HG02943 (cell line): ENCODE measurements around the gene AKR1C4.
"Not testable (repeated sequence)": the region's sequence is repeated elsewhere in the genome, so short reads cannot be mapped to it uniquely, and the experiment has no call there.

Source experiments
- ATAC-seq: cut with Tn5 transposase; IDR thresholded peaks from one replicate; pipeline ENCODE4 v1.9.1; 2021; ENCODE audit warnings: mild to moderate bottlenecking, low read depth, moderate library complexity; ENCODE audit not compliant: unreplicated experiment

Gene AKR1C4

DNA sequence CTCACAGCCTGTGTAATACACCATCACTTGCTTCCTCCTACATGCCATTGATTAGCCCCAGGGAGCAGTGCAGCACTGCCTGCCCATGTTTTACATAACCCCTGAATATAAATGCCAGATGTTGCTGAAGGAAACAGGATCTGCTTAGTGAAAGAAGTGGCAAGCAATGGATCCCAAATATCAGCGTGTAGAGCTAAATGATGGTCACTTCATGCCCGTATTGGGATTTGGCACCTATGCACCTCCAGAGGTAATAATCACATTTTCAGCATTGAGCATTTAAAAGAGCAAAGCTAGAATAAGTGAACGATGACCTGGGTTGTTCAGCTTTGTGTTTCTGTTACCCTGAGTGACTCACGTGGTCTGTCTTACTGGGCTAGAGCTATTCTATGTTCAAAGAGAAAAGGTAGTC is at the start of gene AKR1C4:
TSS of gene AKR1C4 (plus strand) at position 136 of the 412 bp plus-strand sequence. CDS start at position 167, 31 bp downstream.
- no peak for ATAC-seq

DNA sequence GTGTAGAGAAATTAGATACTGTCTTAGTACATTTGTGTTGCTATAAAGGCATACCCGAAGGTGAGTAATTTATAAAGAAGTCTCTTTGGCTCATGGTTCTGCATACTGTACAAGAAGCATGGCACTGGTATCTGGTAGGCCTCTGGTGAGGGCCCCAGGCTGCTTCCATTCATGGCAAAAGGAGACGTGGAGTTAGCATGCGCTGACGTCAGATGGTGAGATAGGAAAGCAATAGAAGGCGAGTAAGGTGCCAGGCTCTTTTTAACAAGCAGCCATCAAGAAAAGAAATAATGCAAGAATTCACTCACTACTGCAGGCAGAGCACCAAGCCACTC is 49.8 kb upstream of the AKR1C4 start:
- ATAC-seq: no peak

DNA sequence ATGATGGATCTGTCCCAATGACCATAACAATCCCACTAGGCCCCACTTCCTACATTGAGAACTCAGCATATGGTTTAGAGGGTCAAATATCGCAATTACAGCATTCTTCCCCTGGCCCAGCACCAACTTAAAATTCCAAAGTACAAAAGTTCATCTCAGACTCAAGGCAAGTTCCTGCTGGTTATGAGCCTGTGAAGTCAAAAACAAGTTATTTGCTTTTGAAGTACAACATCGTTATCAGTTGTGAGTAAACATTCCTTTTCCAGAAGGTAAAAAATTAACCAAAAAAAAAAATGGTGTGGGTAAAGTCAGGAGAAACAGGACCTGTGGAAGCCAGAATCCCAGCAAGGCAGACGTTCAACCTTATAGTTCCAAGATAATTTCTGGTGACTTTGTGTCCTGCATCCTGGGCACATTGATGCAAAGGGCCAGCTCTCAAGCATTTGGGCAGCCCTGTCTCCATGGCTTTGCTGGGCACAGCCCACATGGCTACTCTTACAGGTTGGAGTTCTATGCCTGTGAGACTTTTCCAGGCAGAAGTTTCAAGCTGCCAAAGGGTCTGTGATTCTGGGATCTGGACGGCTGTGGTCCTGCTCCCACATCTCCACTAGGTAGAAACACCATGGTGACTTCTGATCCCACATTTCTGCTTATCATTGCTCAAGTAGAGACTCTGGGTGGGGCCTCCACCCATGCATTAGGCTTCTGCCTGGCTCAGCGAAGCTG is 49.2 kb upstream of the AKR1C4 start:
- no peak for ATAC-seq

DNA sequence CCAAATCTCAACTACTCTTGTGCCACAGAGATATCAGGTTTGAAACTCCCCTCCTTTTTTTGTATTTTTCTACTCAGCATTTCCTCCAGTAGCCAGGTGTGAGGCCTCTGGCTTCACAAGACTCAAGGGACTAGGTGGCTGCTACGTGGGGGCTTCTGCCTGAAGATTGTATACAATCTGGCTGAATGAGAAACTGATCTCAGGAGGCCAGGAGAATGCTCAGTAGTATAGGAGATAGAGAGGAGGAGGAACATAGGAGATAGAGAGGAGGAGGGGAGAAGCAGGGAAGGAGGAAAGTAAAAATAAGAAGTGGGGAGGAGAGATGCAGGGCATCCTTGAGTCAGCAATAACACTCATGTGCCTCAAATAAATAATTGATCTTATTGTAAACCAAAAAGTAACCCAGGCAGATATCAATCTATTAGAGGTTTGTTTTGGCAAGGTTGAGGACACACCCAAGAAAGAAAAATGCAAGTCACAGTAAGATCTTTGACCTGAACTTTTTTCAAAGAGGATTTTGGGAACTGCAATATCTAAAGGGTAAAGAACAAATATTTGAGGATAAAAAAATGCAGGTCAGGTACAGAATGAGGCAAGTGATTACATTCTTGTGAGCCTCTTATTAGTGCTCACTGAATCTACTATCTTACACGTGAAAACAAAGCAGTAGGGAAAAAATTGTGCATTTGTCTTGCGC is 48.5 kb upstream of the AKR1C4 start:
- no peak for ATAC-seq

DNA sequence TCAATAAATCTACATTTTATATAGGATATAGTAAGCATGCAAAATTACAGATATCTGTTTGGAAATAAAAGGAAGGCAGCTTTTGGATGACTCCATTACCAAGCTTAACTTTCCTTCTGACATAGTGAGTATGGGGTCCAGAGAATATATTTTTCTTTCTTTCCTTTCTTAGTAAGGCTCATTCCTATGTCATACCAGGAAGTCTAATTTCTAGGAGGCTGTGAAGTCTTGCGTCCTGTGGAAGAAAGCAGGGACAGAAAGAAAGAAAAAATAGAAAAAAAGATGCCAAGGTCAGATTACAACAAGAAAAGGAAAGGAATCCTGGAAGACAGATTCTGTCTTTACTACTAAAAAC is 48.0 kb upstream of the AKR1C4 start:
- no peak for ATAC-seq

DNA sequence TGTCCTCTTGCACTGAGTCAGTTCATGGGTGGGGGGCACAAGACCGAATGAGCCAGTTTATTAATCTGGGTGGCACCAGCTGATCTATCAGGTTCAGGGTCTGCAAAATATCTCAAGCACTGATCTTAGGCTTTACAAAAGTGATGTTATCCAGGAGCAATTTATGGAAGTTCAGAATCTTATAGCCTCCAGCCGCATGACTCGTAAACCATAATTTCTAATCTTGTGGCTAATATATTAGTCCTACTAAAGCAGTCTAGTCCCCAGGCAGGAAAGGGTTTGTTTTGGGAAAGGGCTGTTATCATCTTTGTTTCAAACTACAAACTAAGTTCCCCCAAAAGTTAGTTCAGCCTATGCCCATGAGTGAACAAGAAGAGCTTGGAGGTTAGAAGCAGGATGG is 45.6 kb upstream of the AKR1C4 start:
- ATAC-seq: no peak

DNA sequence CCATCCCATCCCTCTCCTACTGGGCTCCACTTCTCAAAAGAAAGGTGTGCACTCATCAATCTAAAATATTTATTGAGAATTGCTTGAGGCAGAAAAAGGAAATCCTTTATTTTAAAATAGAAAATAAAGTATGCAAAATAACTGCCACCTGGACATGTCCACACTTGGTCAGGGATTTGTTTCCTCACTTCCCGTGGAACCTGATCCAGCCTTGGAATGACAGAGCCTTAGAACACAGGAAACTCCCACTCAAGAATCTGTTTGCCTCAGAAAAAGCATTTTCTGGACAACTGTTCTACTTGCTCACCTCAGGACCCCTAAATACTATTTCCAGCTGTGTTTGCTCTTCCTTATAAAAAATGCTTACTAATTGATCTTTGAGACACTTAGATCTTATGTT is 40.7 kb upstream of the AKR1C4 start:
- no peak for ATAC-seq

DNA sequence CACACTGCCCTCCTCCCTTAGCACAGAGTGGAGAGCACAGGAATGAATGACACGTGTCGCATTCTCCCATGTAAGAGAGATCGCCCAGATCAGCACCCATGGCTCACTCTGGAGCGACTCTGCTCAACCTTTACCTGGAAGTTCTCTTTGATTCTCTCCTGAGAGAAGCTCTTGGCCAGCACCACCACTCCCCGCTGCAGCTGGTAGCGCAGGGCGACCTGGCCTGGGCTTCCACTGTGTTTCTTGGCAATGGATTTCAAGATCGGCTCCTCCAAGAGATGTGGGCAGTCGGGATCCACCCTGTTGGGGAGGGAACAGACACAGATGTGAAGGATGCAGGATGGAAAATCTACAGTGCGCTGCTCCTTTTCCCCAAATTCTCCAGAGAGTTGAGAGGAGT is 39.1 kb upstream of the AKR1C4 start:
- no peak for ATAC-seq

DNA sequence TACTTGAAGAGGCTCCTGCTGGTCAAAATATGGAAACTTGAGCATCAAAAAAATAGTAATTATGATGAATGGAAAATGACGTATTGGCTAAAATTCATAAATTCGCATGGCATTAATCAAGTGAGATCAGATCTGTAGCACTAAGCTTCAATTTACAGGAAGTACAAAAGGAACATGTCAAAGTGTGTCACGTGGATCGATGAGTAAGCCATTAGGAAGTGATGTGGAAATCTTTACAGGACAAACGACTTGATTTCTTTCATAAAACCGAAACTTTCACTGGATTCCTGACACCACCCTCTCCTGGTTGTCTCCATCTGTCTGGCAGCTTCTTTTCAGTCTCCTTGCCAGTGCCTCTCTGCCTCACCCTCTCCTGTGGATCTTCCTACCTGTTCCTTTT is 37.5 kb upstream of the AKR1C4 start:
- no peak for ATAC-seq

DNA sequence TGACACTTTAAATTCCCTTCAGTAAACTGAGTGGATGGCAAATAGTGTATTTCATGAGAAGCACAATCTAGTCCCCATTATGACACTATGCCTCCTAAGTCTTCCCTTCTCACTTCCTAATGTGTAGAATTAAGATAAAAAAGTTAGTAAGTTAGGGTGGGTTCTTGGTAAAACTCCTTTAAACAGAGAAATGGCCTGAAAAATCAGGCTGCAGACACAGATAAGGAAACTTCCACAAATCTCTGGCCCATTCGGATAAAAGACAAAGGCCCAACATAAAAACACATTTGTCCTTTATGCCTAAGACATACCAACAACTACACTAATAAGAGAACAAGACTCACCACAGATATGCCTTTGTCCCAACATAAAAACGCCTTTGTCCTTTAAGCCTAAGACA is 33.1 kb upstream of the AKR1C4 start:
- ATAC-seq: no peak

DNA sequence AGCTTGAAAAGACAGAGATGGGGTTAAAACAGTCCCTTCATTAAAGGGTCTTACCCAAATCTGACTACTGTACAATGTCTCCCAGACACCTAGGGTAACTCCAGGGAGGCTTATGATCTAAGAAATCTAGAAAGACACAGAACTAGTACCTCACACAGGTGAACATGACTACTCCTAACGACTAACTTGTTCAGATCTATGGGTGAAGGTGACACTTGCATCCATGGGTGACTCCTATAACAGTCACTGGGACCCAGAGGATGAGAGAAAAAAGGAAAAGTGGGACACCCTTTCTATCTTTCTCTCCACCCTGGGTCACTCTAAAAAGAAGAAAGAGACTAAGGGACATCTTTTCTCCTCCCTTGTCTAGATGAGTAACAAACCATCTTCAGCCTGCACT is 30.9 kb upstream of the AKR1C4 start:
- ATAC-seq: no peak

DNA sequence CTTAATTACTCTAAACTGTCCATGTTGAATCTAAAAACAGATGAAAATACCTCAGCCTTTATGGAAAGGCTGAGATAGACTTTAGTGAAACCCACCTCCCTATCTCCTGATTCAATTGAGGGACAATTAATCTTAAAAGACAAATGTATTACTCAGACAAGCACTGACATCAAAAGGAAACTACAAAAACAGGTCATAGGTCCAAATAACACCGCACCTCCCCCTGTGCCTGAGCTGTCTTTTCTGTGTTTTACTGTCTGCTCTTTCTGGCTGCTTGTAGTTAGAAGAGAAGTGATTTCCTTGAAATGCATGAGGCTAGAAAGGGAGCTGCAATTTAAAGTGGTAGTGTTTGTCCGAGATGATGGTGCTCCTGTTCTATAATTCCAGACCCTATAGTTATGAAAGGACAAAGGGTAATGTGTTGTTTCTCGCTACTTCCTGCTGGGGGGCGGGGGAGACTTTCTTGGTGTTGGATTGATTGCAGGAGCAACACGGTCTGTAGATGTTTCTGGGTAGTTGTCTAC is 27.7 kb upstream of the AKR1C4 start:
- no peak for ATAC-seq

DNA sequence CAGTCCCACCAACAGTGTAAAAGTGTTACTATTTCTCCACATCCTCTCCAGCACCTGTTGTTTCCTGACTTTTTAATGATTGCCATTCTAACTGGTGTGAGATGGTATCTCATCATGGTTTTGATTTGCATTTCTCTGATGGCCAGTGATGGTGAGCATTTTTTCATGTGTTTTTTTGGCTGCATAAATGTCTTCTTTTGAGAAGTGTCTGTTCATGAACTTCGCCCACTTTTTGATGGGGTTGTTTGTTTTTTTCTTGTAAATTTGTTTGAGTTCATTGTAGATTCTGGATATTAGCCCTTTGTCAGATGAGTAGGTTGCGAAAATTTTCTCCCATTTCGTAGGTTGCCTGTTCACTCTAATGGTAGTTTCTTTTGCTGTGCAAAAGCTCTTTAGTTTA is 21.1 kb upstream of the AKR1C4 start:
- ATAC-seq: not testable (repeated sequence)

DNA sequence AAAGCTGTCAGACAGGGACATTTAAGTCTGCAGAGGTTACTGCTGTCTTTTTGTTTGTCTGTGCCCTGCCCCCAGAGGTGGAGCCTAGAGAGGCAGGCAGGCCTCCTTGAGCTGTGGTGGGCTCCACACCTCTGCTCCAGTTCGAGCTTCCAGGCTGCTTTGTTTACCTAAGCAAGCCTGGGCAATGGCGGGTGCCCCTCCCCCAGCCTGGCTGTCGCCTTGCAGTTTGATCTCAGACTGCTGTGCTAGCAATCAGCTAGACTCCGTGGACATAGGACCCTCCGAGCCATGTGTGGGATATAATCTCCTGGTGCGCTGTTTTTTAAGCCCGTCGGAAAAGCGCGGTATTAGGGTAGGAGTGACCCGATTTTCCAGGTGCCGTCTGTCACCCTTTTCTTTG is 16.1 kb upstream of the AKR1C4 start:
- ATAC-seq: not testable (repeated sequence)

DNA sequence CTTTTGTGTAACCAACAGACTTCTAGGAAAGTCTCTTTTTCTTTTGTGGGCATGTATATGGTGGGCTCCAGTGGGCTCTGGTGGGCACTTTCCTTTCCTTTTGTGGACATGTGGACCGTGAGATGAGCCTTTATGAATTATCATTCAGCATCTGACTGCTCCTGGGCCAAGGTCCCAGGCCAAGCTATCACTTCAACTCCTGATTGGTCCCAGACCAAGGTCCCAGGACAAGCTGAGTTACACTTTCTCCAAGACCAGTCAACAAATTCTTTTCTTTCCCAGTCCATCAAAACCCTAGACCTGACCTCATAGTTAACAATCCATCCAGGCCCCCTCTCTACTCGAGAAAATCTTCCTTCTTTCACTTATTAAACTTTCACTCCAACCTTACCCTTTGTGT is 12.7 kb upstream of the AKR1C4 start:
- ATAC-seq: no peak

DNA sequence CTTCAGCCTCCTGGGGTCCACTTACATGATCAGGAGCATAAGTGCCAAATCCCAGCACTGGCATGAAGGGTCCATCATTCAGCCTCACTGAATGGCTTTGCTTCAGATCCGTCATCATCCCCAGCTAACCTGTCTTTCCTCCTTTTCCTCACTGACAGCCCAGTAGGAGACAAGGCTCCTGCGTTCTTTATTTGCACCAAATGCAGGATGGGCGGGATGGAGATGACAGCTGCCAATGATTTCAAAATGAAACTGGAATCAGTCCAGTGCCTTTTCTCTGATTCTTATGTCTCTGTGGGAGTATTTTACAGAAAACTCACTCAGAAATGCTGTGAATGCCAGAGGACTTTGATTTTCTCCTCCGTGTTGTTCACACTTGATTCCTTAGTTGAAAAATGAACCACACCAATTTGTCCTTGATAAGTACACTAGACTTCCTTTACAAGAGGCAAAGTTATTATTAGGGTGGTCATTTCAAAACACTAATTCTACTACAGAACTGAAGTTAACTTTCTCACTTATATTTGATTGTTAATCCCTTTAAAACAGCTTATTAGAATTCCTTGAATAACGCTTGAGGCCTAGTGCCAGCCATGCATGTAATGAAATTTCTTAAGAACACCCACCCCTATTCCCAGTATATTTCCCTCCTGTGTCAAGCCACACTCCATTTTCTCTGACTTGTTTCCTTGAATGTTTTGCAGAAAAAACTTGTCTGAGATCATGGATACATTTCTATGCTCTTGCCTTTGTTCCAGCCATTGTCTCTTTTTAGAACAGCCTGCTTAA is 11.5 kb upstream of the AKR1C4 start, which contains the start of gene AKR1C8:
TSS of gene AKR1C8 (minus strand) at position 164 of the 789 bp plus-strand sequence. CDS start at position 118, 46 bp downstream.
- ATAC-seq: no peak

DNA sequence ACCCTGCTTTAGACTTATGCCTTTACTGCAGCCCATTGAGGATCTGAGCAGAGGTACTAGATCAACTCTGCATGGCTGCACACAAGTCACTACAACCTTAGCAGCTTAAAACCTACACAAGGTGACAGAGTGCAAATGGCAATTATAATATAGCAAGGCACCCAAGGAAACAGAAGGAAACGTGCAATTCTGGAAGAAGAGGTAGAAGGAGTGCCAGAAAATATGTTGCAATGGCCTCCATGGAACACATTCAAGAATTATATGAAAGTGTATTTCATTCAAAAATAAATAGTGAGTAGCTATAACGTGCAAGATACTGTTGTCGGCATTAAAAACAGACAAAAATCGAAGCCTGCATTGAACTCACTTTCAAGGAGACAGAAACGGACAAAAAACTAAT is 8.8 kb upstream of the AKR1C4 start:
- ATAC-seq: no peak

DNA sequence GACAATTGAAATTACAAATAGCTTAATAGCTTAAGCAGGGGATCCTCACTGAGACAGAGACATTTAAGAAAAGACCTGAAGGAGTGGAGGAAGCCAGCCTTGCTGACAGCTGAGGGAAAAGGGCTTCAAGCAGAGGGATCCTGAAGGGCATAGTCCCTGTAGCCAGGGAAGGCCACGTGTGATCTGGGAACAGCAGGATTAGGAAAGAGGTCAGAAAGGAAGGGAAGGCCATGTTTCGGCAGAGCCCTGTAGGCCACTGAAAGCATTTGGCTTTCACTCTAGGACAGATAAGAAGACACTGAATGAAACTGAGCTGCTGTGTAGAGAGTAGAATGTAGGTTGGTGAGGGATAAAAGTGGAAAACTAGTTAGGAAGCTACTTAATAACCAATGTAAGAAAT is 8.3 kb upstream of the AKR1C4 start:
- no peak for ATAC-seq

DNA sequence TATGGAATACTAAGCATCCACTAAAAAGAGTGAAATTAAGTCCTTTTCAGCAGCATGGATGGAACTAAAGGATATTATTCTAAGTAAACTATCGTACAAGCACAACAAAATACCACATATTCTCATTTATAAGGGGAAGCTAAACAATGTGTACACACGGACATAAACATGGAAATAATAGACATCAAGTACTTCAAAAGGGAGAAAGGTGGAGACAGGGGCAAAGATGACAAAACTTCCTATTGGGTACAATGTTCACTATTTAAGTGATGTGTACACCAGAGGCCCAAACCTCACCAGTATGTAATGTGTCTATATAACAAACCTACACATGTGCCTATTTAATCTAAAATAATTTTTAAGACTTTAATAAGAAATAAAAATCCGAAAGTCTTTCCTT is 2.2 kb upstream of the AKR1C4 start:
- no peak for ATAC-seq

DNA sequence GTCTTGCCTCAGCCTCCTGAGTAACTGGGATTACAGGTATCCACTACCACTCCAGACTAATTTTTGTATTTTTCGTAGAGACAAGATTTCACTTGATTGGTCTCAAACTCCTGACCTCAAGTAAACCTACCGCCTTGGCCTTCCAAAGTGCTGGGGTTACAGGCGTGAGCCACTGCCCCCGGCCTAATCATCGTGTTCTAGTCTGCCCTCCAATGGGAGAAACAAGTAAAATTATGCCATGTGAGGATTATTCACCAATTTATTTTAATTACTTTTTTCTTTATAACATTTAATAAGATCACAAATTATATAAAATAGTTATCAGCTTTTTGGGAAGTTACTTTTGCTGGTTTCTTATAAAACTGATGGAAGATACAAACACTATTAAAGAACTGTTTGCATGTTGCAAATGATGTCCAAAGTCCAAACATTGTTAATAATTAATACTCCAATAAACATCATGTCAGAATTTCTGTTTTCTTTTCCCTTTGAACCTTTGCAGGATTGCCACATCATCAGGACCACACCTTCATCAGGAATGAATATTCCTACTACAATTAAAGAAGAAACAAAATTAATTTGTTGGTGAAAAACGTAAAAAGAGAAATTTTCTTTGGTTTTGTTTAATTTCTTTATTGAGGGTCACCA is 786 bp upstream of the AKR1C4 start:
- no peak for ATAC-seq

DNA sequence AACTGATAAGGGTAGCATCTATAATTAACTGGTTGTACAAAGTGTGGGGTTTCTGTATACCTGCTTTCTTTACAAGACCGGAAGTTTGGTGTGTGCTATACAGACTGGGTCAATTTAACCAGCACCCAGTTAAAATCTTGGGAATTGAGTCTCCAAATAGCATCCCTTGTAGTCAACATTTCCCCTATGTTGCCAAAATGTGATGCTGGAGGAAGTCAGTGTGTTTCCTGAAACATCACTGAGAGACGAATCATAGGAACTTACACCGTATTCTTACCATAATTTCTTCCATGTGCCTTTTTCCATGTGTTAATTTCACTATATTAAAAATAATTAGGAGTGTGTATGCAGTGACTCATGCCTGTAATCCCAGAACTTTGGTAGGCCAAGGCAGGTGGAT is 1.7 kb downstream of the AKR1C4 start:
- no peak for ATAC-seq
